WTC11 (cell line): ENCODE measurements around the gene DRC3.

Source experiments
- CBFB ChIP-seq: sonication (generic); formaldehyde crosslinking; IDR thresholded peaks from 2 replicates; pipeline ENCODE4 v1.8.1; 2022; ENCODE audit warnings: mild to moderate bottlenecking, low read depth, missing genetic modification reagents
- CTCF ChIP-seq: fragments of 200-600 bp; IDR thresholded peaks from 2 replicates; pipeline ENCODE4 v1.8.0; 2022; ENCODE audit warnings: antibody characterized with exemption
- MAX ChIP-seq: sonication (generic); formaldehyde crosslinking; IDR thresholded peaks from 2 replicates; pipeline ENCODE4 v1.8.0; 2022; ENCODE audit warnings: mild to moderate bottlenecking, missing genetic modification reagents
- MLX ChIP-seq: sonication (generic); formaldehyde crosslinking; IDR thresholded peaks from 2 replicates; pipeline ENCODE4 v1.8.1; 2023; ENCODE audit warnings: mild to moderate bottlenecking, missing genetic modification reagents, moderate library complexity
- RORB ChIP-seq: fragments of 250-450 bp; sonication (Bioruptor Pico); IDR thresholded peaks from 2 replicates; pipeline ENCODE4 v1.9.0; 2021; ENCODE audit warnings: mild to moderate bottlenecking
- STAT6 ChIP-seq: sonication (generic); formaldehyde crosslinking; conservative IDR thresholded peaks from 2 replicates; pipeline ENCODE4 v1.8.1; 2023; ENCODE audit warnings: mild to moderate bottlenecking, low read depth, missing genetic modification reagents, moderate library complexity
- TP53 ChIP-seq: sonication (generic); formaldehyde crosslinking; IDR thresholded peaks from 2 replicates; pipeline ENCODE4 v1.8.1; 2023; ENCODE audit warnings: mild to moderate bottlenecking, missing genetic modification reagents
- ZNF281 ChIP-seq: sonication (generic); formaldehyde crosslinking; IDR thresholded peaks from 2 replicates; pipeline ENCODE4 v1.8.0; 2023; ENCODE audit warnings: mild to moderate bottlenecking, missing genetic modification reagents

- TF ChIP-seq STAT6 (CRISPR knock-in tag) (no peak), TP53 (CRISPR knock-in tag) (no peak), CBFB (CRISPR knock-in tag) (no peak), CTCF (no peak), MAX (CRISPR knock-in tag) (no peak), RORB (CRISPR knock-in tag) (no peak), ZNF281 (CRISPR knock-in tag) (no peak), MLX (CRISPR knock-in tag) (no peak)
Measured at GRCh38 chr17:17987901-17988300, 15.2 kb downstream of the DRC3 start.
